Measurements from ENCODE around the gene KCNB1. TPM values are rescaled to one million over a fixed set of nuclear protein-coding genes. Genes with fewer than 3 reads are reported as not detected.
A peak's percentile ranks its signal among the peaks of the same experiment; 100 is the strongest.

KCNB1 gene
- total and polyA plus RNA-seq, 11 donors: 0.72 to 4.9 (median 1.3) TPM

DNA sequence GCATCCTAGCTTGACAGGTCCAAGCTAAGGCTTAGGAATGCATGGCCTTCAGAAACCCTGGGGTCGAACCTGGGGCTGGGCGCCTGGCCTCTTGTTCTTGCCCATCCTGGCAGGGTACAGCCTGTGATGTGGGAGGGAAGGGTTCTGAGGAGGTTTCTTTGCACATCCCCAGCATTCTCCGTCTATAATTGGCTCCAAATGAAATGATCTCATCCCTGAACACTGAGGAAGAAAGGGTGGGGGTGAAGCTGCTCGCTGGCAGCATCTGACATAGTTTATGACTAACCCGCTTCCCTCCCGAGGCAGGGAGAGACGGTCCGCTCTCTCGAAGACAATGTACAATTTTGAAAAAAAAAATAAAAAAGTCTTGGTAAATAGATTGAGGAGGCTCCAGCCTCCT lies 137.5 kb downstream of the KCNB1 start:
- no peaks in the 10 kb centered on the region for H3K9me3 ChIP-seq
- ATAC-seq (peak; percentile 71 to 98 (median 95)), DNase-seq (peak in 4 of 5 donors; percentile 45 to 74 (median 62))
- no peaks in the 10 kb centered on the region for H3K27me3 ChIP-seq
- no peaks in the 10 kb centered on the region for H3K36me3 ChIP-seq
- H3K27ac ChIP-seq: peak overlapping the region in 7 of 12 donors; percentile 15 to 68 (median 49)
- peaks cover 0 to 18% (median 11%) of the 10 kb centered on the region in 12 donors for H3K4me1 ChIP-seq
- 5 to 34% (median 16%) methylated on average over 8 to 9 of the region's 9 CpGs for WGBS, 4 donors
- intact Hi-C loops (cut with DNase I): loop anchor here in 2 of 10 donors (2.0 to 5.0 kb wide), 2 partner anchors 32 to 46 kb away; no protein-coding TSS in a partner anchor
- no peak overlapping the region for H3K4me3 ChIP-seq
- TF ChIP-seq, protein P1, sequence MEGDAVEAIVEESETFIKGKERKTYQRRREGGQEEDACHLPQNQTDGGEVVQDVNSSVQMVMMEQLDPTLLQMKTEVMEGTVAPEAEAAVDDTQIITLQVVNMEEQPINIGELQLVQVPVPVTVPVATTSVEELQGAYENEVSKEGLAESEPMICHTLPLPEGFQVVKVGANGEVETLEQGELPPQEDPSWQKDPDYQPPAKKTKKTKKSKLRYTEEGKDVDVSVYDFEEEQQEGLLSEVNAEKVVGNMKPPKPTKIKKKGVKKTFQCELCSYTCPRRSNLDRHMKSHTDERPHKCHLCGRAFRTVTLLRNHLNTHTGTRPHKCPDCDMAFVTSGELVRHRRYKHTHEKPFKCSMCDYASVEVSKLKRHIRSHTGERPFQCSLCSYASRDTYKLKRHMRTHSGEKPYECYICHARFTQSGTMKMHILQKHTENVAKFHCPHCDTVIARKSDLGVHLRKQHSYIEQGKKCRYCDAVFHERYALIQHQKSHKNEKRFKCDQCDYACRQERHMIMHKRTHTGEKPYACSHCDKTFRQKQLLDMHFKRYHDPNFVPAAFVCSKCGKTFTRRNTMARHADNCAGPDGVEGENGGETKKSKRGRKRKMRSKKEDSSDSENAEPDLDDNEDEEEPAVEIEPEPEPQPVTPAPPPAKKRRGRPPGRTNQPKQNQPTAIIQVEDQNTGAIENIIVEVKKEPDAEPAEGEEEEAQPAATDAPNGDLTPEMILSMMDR (IDR thresholded peaks at IDR 0.05): no peak
- TF ChIP-seq POLR2A (IDR thresholded peaks at IDR 0.05): no peak

DNA sequence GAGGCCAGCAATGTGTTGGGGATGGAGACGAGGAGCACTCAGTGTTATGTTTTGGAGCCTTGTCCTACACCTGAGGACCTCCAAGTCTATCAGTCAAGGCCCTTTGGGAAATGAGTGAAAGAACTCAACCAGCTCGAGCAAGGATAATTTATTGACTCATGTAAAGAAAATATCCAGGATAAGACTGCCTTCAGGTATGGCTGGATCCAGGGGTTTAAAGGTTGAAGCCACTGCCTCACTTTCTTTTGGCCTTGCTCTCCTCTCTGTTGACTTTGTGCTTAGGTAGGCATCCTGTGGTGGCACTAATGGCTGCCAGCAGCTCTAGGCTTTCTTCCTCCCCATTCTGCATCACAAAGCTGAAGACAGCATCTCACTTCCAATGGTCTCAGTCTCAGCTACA lies 138.3 kb downstream of the KCNB1 start:
- Histone ChIP-seq H3K27me3 (no peaks in the 10 kb centered on the region), H3K4me3 (no peak overlapping the region), H3K9me3 (no peaks in the 10 kb centered on the region), H3K36me3 (no peaks in the 10 kb centered on the region), H3K4me1 (peaks cover 0 to 18% (median 11%) of the 10 kb centered on the region in 12 donors), H3K27ac (no peak overlapping the region)
- WGBS, 4 donors: 94 to 96% (median 95%) methylated on average over 2 of the region's 2 CpGs
- no peak for TF ChIP-seq POLR2A (IDR thresholded peaks at IDR 0.05)
- no peak for ATAC-seq
- no peak for DNase-seq
- intact Hi-C loops (cut with DNase I): loop anchor here in 2 of 10 donors (2.0 to 5.0 kb wide), 2 partner anchors 33 to 47 kb away; no protein-coding TSS in a partner anchor

DNA sequence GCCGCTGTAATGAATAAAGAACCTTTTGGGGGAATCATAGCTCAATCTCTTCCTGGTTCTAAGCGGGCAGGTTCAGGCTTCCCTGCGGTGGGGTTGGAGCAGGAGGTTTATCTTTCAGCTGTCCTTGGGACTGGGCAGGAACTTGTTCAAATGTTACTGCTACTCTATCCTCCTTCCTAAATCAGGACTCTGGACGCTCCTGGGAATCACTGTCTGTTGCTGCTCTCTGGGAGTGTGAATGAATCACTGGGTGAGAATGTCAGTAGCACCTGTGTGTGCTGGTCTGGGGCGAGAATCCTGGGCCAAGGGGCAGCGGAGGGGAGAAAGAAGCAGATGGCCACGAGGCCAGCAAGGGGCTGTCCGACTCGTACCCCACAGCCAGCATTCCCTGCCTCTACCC lies 139.2 kb downstream of the KCNB1 start:
- H3K27me3 ChIP-seq: no peaks in the 10 kb centered on the region
- peaks cover 0 to 18% (median 11%) of the 10 kb centered on the region in 12 donors for H3K4me1 ChIP-seq
- H3K27ac ChIP-seq: peak overlapping the region in 1 of 12 donors; percentile 38
- WGBS, 4 donors: 59 to 80% (median 67%) methylated on average over 9 of the region's 9 CpGs
- no peak for ATAC-seq
- TF ChIP-seq, protein P1 (IDR thresholded peaks at IDR 0.05): no peak
- TF ChIP-seq POLR2A (IDR thresholded peaks at IDR 0.05): no peak
- H3K4me3 ChIP-seq: no peak overlapping the region
- no peak for DNase-seq
- no peaks in the 10 kb centered on the region for H3K36me3 ChIP-seq
- no peaks in the 10 kb centered on the region for H3K9me3 ChIP-seq
- intact Hi-C loops (cut with DNase I): loop anchor here in 1 of 10 donors (5.0 kb wide), 1 partner anchor 34 kb away; no protein-coding TSS in a partner anchor

DNA sequence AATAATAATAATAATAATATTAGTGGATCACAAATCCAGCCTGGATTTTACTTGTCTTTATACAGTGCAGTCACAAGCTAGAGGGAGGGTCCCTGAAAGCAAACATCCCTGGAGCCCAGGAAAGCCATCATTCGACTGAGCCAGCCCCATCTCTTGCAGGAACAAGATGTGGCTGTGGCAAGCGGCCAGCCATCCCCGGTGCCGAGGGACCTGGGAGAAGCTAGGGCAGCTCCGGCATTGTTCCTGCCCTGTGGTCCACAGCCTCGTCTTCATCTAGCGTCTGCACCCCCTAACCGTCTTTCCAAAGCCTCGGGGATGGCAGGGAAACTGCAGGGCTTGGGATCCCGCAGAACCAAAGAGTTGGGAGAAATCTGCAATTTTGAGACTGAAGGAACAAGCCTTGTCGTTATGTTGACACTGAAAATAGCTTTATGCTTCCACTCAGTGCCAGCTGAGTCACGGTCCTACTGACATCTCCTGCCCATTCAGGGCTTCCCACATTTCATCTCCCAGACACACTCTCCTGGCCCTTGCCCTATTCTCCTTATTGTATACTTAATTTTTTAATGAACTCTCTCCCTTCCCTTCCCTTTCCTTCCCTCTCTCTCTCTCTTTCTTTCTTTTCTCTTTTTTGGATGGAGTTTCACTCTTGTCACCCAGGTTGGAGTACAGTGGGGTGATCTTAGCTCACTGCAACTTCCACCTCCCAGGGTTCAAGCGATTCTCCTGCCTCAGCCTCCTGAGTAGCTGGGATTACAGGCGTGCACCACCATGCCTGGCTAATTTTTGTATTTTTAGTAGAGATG lies 142.1 kb downstream of the KCNB1 start:
- Histone ChIP-seq H3K4me3 (no peak overlapping the region), H3K27ac (no peak overlapping the region), H3K27me3 (no peaks in the 10 kb centered on the region), H3K36me3 (no peaks in the 10 kb centered on the region), H3K9me3 (no peaks in the 10 kb centered on the region), H3K4me1 (peaks cover 0 to 9% (median 6%) of the 10 kb centered on the region in 12 donors)
- DNase-seq (no peak), ATAC-seq (no peak)
- 59 to 66% (median 62%) methylated on average over 12 to 14 of the region's 14 CpGs for WGBS, 4 donors
- TF ChIP-seq POLR2A (IDR thresholded peaks at IDR 0.05): no peak
- TF ChIP-seq, protein P1 (IDR thresholded peaks at IDR 0.05): no peak
- intact Hi-C loops (cut with DNase I): loop anchor here in 1 of 10 donors (5.0 kb wide), 1 partner anchor 37 kb away; no protein-coding TSS in a partner anchor

Data from heart left ventricle (tissue), 16 donors.